Measurements from ENCODE around the gene C2CD4B.

C2CD4B gene, protein sequence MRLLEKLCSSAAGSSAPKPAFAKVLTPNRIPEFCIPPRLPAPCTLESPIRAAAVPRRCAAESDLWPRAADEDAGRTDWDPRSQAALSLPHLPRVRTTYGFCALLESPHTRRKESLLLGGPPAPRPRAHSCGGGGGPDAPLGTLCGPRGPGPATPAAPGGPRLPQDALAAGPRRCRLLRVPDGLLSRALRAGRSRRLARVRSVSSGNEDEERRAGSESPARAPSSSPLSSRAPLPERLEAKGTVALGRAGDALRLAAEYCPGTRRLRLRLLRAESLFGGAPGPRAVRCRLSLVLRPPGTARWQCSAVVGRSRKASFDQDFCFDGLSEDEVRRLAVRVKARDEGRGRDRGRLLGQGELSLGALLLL

GRCh38 chr15:62165104-62165792 lies at the start of gene C2CD4B:
TSS of gene C2CD4B (minus strand) at chr15:62165285. CDS start at chr15:62164984, 301 bp downstream.
- DNase-seq = peak in 1 of 2 donors; percentile 12

DNA sequence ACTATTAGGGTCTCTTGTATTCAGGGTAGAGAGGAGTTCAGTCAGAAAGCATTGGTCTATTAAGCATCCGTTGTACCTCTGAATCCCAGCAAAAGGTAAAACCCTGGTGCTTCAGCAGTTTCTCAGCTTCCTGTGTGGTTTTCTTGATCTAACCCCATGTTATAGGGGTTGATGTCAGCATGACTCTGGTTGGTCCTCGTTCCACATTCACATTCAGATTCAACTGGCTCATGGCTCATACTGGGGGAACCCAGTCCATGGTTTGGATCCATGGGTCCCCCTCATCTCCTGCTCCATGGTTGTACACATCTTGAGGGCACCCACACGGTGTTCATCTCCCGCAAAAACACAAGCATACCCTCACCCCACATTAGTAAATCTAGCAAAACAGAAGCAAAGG lies 47.7 kb upstream of the C2CD4B start:
- peak in 1 of 2 donors; percentile 29 for DNase-seq

GRCh38 chr15:62211348-62211747 lies 46.3 kb upstream of the C2CD4B start:
- no peak for DNase-seq

DNA sequence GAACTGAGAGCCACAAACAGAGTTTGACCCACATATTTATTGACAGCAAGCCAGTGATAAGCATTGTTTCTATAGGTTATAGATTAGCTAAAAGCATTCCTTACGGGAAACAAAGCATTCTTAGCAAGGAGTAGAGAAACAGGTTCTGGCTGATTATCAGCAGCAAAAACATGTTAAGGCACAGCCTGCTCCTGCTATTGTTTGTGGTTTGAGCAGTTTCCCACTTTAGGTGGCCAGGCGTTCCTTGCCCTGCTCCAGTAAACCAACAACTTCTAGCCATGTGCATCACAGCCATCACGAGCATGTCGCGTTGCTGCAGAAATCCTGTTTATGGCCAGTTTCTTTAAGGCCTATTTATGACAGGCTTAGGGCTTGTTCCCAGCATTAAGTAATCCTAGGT lies 44.7 kb upstream of the C2CD4B start:
- DNase-seq = no peak

GRCh38 chr15:62209322-62209721 lies 44.2 kb upstream of the C2CD4B start:
- DNase-seq = no peak

DNA sequence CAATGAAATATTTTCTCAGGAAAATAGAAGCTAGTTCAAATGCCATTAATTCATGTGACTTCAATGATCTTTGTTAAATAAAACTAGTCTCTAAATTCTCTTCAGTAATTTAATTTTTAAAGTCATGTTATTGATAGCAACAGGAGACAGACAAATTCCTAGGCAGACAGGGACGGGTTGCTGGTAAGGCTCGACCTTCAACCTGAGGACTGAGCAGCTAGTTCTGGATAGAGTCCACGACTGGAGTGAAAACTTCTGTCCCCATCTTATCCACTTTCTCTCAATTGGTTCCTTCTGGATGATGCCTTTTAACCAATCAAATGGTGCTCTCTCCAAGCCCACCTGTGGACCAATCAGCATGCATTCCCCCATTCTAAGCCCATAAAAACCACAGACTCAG lies 43.8 kb upstream of the C2CD4B start:
- DNase-seq = no peak

DNA sequence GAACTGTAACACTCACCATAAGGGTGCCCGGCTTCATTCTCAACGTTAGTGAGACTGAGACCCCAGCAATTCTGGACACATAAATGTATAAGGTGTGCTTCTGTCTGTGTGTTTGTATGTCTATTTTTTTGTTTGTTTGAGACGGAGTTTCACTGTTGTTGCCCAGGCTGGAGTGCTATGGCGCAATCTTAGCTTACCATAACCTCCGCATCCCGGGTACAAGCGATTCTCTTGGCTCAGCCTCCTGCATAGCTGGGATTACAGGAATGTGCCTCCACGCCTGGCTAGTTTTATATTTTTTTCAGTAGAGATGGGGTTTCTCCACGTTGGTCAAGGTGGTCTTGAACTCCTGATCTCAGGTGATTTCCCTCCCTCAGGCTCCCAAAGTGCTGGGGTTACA lies 43.3 kb upstream of the C2CD4B start:
- DNase-seq = no peak

GRCh38 chr15:62190675-62191074 lies 25.6 kb upstream of the C2CD4B start:
- no peak for DNase-seq

DNA sequence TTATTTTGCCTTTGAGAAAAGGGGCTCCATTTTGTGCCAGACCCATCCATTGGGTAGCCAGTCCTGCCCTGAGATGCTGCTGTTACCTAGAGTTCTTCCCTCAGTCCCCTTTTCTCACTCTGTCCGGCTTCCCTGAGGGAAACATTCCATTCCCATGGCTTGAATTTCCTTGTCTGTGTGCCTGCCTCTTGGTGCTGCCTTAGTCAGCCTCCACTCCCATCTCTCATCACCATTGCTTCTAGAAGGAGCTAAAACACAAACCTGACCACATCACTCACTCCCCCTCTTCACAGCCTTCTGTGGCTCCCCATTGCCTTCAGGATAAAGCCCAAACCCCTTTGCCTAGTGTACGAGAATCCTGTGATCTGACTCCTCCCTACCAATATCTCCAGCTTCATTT lies 25.2 kb upstream of the C2CD4B start:
- no peak for DNase-seq

GRCh38 chr15:62188744-62189143 lies 23.7 kb upstream of the C2CD4B start:
- DNase-seq = no peak

GRCh38 chr15:62187910-62188309 lies 22.8 kb upstream of the C2CD4B start:
- DNase-seq = no peak

GRCh38 chr15:62187425-62187824 lies 22.3 kb upstream of the C2CD4B start:
- no peak for DNase-seq

DNA sequence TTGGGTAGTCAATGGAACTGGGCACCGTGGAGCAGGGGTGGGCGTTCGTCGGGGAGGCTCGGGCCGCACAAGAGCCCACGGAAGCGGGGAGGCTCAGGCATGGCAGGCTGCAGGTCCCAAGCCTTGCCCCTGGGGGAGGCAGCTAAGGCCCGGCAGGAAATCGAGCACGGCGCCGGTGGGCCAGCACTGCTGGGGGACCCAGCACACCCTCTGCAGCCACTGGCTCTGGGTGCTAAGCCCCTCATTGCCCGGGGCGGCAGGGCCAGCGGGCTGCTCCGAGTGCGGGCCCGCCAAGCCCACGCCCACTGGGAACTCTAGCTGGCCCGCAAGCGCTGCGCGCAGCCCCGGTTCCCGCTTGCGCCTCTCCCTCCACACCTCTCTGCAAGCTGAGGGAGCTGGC lies 21.5 kb upstream of the C2CD4B start:
- no peak for DNase-seq

DNA sequence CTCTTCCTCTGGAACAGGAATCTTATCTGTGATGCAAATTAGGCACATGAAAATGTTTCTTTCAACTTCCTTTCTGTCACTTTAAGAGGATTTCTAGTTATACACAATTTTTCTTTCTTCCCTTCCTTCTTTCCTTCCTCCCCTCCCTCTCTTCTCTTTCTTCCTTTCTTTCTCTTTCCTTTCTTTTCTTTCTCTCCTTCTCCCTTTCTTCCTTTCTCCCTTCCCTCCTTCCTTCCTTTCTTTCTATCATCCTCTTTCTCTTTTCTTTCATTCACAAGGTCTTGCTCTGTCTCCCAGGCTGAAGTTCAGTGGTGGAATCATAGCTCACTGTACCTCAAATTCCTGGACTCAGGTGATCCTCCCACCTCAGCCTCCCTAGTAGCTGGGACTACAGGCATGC lies 18.0 kb upstream of the C2CD4B start:
- no peak for DNase-seq

- DNase-seq = no peak
Measured at GRCh38 chr15:62173215-62173614, 8.1 kb upstream of the C2CD4B start.

DNA sequence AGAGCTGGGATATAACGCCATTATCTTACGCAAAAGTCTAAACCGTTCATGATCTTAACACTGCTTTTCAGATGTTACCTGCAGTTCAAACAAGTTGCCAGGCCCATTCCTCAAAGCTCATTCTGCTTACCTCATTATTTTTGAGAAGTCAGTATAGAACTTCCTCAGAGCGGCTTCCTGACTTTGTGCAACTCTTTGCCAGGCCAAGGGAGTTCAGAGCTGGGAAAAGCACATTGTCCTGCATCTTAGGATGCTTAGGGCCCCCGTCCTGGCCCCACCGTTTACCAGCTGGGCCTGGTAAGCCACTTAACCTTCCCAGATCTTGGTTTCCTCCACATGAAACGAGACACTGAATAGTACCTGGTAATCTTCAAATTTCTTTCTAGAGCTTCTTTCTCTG lies 6.8 kb upstream of the C2CD4B start:
- no peak for DNase-seq

DNA sequence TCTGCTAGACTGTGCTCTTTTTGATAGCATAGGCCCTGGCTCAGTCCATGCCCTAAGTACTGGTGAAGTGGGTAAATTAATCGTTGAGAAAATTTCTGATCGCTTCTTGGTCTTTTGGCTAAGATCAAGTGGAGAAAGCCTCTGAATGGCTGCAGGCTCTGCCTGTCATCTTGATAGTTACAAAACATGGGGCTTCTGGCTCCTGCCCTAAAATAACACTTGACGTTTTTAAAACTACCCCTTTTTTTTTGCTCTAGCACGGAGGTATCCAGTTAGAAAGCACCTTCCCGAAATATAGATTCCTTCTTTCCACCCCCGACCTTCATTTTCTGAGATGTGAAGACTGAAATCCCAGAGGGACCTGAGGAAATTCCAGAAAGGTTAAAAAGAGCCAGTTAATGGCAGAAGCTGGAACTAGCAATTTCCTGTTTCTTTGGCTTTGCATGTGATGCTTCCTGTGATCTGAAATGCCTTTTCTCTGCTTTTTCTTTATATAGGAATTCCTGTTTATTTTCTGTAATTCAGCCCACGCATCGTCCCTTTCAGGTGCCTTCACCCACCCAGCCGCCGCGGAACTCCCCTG lies 799 bp upstream of the C2CD4B start:
- no peak for DNase-seq

GRCh38 chr15:62164396-62165103 lies 535 bp downstream of the C2CD4B start:
- no peak for DNase-seq

DNA sequence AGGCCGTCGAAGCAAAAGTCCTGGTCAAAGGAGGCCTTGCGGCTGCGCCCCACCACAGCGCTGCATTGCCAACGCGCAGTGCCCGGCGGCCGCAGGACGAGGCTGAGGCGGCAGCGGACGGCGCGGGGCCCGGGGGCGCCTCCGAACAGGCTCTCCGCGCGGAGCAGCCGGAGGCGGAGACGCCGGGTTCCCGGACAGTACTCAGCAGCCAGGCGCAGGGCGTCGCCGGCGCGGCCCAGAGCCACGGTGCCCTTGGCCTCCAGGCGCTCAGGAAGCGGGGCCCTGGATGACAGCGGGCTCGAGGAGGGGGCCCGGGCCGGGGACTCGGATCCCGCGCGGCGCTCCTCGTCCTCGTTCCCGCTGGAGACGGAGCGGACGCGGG lies 1.1 kb downstream of the C2CD4B start:
- no peak for DNase-seq

DNA sequence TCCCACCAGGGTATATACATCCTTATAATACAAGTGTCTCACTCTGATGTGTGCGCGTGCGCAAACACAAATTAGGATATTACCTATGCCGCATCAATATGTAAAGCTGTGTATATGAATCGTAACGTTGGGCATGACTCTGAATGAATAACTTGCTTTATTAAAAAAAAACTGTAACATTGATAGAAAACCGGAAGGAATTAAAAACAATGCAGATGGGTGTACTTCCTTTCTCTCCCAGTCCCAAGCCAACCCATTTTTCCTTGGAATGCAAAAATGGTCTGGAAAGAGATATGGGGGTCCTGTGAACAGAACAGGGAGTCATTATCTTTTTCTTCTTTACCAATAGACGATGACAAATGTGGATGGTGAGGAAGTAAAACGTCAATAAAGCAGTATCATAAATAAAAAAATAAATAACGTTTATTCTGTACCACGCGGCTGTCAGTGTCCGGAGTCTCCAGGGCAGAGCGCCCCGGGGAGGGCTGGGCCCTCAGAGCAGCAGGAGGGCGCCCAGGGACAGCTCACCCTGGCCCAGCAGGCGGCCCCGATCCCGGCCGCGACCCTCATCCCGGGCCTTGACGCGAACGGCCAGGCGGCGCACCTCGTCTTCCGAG lies 1.6 kb downstream of the C2CD4B start:
- no peak for DNase-seq

DNA sequence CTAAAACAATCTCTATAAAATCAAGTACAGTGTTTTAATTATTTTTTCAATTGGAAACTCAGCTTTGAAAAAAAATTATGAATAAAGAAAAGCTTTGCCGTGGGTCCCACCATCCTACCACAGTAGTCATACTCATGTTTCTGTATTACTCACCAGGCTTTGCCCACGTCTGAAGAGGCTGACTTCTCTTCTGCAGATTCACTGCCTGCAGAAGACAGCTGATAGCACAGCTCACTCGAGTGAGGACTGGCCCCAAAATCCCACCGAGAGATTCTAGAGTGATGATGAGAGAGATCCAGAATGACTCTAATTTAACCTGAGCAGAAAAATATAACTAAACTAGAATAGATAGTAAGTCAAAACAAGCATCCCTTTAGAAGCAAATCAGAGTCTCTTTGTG lies 11.9 kb downstream of the C2CD4B start:
- DNase-seq = no peak

- no peak for DNase-seq
Measured at GRCh38 chr15:62150445-62150844, 14.6 kb downstream of the C2CD4B start.

GRCh38 chr15:62149729-62150128 lies 15.4 kb downstream of the C2CD4B start:
- DNase-seq = no peak

Measured in CD4-positive, alpha-beta T cell treated with Interleukin-4 for 1 hour (primary cell).